Lower leg skin (tissue), 4 donors: ENCODE data around the gene PRDM16. TPM values are rescaled to one million over a fixed set of nuclear protein-coding genes. Genes with fewer than 3 reads are reported as not detected.

ENCODE experiments used
- DNase-seq, 2 donors: peaks; one replicate each; pipeline ENCODE4 v3.0.0-alpha.2; 2019; ENCODE audit warnings: low spot score in 2 of 2
- H3K4me3 ChIP-seq: fragments of 200-600 bp; sonication (generic); 2 replicates; pipeline ENCODE4 v1.5.1; 2017; ENCODE audit warnings: mild to moderate bottlenecking, low read depth; ENCODE audit not compliant: poor library complexity, severe bottlenecking
- POLR2A ChIP-seq, 2 donors: fragments of 450-650 bp; IDR thresholded peaks; one replicate each; pipeline ENCODE4 v1.6.1; 2016 to 2017; ENCODE audit warnings: antibody characterized with exemption in 2 of 2, mild to moderate bottlenecking in 1 of 2, moderate library complexity in 1 of 2
- WGBS, 2 donors: methylation state at CpG; one replicate each; pipeline ENCODE4 v1.1.5; 2018; 5-methylcytosine and 5-hydroxymethylcytosine counted together
- intact Hi-C: fragments of 100-400 bp; cut with DNase I; formaldehyde crosslinking; loops from one replicate; pipeline ENCODE4 v1.15.0; 2023; ENCODE audit warnings: low total_unique reads
- total RNA-seq, 4 donors: library from RNA; depleted of rRNA; stranded (reverse); fragments of >200 nt; gene quantifications; one replicate each; pipeline ENCODE4 v1.1.0, GENCODE V29; 2016
- TF ChIP-seq, protein P1 (sequence below), 3 donors: fragments of 450-650 bp; IDR thresholded peaks; one replicate each; pipeline ENCODE4 v1.5.1; 2016; ENCODE audit warnings: antibody characterized with exemption in 3 of 3, mild to moderate bottlenecking in 3 of 3, moderate library complexity in 2 of 3

The PRDM16 gene
- total RNA-seq, 4 donors from 2014 or later = 0.08 to 0.91 (median 0.56) TPM; not detected in 1

DNA sequence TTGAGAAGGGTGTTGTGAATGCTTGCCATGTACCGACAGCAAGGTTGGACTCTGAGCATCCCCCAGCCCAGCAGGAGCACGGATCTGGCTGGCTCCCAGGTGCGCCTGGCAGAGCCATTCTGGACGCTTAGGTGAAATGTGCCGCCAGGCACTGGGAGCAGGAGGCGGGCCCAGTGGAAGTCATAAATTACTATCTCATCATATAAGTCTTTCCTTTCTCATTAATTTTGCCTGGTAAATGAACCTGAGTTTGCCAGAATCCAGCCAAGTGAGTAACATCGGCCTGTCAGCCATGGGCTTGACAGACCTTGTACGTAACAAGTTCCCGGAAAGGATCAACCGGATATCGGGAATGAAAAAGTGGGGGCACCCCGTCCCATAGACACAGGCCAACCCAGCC lies 206.0 kb downstream of the PRDM16 start:
- intact Hi-C loops = no loop called here

DNA sequence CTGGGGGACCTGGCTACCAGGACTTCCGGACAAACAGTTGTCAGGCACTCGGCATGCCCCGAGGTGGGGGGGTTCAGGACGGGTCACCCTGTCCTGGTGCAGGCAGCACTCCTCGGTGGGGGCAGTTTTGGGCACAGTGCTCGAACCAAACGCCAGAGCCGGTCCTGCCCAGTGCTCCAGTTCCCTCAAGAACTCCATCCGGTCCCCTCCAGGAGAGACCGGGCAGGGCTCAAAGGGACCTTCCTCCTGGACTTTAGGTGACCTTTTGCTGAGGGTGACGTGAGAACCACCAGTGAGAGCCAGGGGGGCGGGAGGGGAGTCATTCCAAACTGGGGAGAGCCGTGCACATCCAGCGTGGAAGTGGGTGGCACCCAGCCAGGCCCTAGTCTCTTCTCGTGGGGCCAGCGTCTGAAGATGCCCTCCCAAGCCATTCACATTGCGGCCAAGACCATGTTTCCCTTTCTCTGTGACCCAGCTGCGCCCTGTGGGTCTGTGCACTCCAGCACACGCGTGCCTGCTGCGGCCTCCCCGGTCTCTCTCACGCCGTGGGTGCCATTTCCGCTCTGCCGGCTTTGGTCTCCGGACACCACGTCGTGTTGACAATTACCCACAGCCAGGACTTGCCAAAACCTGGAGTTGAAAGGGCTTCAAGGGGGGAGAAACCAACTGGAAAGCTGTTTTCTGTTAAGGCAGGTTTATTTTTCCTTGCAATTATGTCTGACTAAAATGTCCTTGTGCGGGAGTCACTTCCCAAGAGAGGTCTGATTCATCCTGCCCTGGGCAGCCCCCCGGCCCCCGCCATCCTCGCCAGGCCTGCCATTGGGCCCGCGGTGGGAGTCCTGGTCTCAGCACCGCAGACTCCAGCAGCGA lies 206.7 kb downstream of the PRDM16 start:
- TF ChIP-seq POLR2A (IDR thresholded peaks at IDR 0.05) = no peak
- TF ChIP-seq, protein P1, sequence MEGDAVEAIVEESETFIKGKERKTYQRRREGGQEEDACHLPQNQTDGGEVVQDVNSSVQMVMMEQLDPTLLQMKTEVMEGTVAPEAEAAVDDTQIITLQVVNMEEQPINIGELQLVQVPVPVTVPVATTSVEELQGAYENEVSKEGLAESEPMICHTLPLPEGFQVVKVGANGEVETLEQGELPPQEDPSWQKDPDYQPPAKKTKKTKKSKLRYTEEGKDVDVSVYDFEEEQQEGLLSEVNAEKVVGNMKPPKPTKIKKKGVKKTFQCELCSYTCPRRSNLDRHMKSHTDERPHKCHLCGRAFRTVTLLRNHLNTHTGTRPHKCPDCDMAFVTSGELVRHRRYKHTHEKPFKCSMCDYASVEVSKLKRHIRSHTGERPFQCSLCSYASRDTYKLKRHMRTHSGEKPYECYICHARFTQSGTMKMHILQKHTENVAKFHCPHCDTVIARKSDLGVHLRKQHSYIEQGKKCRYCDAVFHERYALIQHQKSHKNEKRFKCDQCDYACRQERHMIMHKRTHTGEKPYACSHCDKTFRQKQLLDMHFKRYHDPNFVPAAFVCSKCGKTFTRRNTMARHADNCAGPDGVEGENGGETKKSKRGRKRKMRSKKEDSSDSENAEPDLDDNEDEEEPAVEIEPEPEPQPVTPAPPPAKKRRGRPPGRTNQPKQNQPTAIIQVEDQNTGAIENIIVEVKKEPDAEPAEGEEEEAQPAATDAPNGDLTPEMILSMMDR (IDR thresholded peaks at IDR 0.05) = no peak
- H3K4me3 ChIP-seq = no peak overlapping the region
- intact Hi-C loops = no loop called here
- DNase-seq = no peak
- 63 to 73% methylated on average over 31 to 37 of the region's 37 CpGs for WGBS, 2 donors

More for the DNA sequence above, 206.0 kb downstream of the PRDM16 start:
- TF ChIP-seq, protein P1 (IDR thresholded peaks at IDR 0.05) = no peak
- no peak for TF ChIP-seq POLR2A (IDR thresholded peaks at IDR 0.05)
- no peak for DNase-seq
- 40 to 45% methylated on average over 12 of the region's 12 CpGs for WGBS, 2 donors
- H3K4me3 ChIP-seq = no peak overlapping the region

DNA sequence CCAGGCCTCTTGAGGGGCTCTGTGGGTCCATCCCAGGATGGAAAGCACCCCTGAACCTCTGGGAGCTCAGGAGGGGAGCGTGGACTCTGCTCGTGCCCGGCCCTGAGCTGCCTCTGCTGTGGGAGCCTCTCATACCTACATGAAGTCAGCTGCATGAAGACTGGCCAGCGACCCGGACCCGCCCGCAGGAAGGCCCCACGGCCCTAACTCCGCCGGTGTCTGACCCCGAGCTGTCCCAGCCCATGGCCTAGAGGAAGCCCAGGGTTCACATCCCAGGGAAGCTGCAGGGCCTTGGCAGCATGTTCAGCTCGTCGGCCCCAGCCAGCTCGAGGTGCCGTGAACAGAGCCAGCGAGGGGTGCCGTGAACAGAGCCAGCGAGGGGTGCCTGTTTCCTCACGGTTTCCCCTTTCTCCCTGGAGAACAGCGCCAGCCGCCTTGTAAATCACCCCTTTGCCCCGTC lies 207.4 kb downstream of the PRDM16 start:
- TF ChIP-seq POLR2A (IDR thresholded peaks at IDR 0.05) = no peak
- TF ChIP-seq, protein P1 (IDR thresholded peaks at IDR 0.05) = no peak
- intact Hi-C loops = no loop called here
- no peak overlapping the region for H3K4me3 ChIP-seq
- no peak for DNase-seq
- 67 to 68% methylated on average over 7 to 22 of the region's 22 CpGs for whole genome bisulfite sequencing, 2 donors

DNA sequence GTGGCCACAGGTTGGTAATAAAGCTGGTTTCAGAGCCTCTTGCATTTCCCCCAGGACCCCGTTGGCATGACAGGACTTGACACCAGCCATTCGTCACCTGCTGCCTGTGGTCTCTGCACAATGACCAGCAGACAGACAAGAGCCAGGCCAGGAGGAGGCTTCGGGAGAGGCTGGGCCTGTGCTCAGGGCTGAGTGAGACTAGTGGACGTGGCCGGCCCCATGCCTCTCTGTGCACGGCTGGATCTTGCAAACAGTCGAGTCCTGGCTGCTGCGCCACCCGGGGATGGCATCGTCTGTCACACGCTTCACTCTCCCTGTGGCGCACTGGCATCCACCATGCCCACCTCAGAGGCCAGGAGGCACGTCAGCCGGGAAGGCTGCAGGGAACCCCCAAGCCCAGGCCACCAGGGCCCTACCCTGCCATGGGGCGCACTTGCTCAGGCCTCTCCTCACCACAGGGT lies 208.0 kb downstream of the PRDM16 start:
- TF ChIP-seq, protein P1 (IDR thresholded peaks at IDR 0.05) = no peak
- no peak for TF ChIP-seq POLR2A (IDR thresholded peaks at IDR 0.05)
- intact Hi-C loops = no loop called here
- H3K4me3 ChIP-seq = no peak overlapping the region
- DNase-seq = no peak
- 81 to 83% methylated on average over 15 of the region's 15 CpGs for WGBS, 2 donors

DNA sequence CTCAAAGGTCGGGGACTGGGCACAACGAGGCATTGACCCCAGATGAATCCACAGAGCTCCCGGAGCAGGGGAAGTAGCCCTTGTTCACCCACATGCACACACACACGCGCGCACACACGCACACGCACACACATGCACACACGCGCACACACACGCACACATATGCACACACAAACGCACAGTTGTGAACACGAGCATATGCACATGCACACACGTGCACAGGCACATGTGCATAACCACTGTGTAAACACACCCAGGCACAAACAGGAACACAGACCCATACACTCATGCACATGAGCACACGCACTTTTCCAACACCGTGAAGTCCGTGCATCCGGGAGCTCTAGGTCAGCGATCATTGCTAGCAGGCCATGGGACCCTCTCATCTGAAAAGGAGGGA lies 208.6 kb downstream of the PRDM16 start:
- intact Hi-C loops = no loop called here
- 89 to 90% methylated on average over 19 of the region's 19 CpGs for WGBS, 2 donors
- no peak overlapping the region for H3K4me3 ChIP-seq
- no peak for DNase-seq
- TF ChIP-seq POLR2A (IDR thresholded peaks at IDR 0.05) = no peak
- TF ChIP-seq, protein P1 (IDR thresholded peaks at IDR 0.05) = no peak
